COLO829 (cell line): ENCODE measurements around the gene GHRL.
"Not testable (repeated sequence)": the region's sequence is repeated elsewhere in the genome, so short reads cannot be mapped to it uniquely, and the experiment has no call there.

Source experiments
- DNase-seq: peaks from one replicate; pipeline ENCODE4 v3.0.0; 2012; ENCODE audit warnings: low spot score

The GHRL gene

GRCh38 chr3:10273702-10274305 is 18.9 kb downstream of the GHRL start:
- no peak for DNase-seq

GRCh38 chr3:10272977-10273376 is 19.8 kb downstream of the GHRL start:
- no peak for DNase-seq

GRCh38 chr3:10272476-10272875 is 20.3 kb downstream of the GHRL start:
- DNase-seq = not testable (repeated sequence)

- DNase-seq = no peak
These were observed 23.3 kb downstream of the GHRL start for GRCh38 chr3:10269443-10269842.

GRCh38 chr3:10268930-10269329 is 23.8 kb downstream of the GHRL start:
- no peak for DNase-seq

GRCh38 chr3:10268116-10268515 is 24.6 kb downstream of the GHRL start:
- no peak for DNase-seq

- DNase-seq = not testable (repeated sequence)
These were observed 25.8 kb downstream of the GHRL start for GRCh38 chr3:10266936-10267335.

- no peak for DNase-seq
These were observed 26.9 kb downstream of the GHRL start for GRCh38 chr3:10265833-10266232.

- peak; percentile 50 for DNase-seq
These were observed 28.9 kb downstream of the GHRL start for GRCh38 chr3:10263646-10264363.

GRCh38 chr3:10262027-10262426 is 30.7 kb downstream of the GHRL start:
- no peak for DNase-seq

GRCh38 chr3:10260211-10260701 is 32.5 kb downstream of the GHRL start:
- no peak for DNase-seq

GRCh38 chr3:10259798-10260197 is 32.9 kb downstream of the GHRL start:
- DNase-seq = no peak

GRCh38 chr3:10259036-10259435 is 33.7 kb downstream of the GHRL start:
- DNase-seq = no peak

- DNase-seq = no peak
These were observed 36.9 kb downstream of the GHRL start for GRCh38 chr3:10255835-10256234.

GRCh38 chr3:10253731-10254130 is 39.0 kb downstream of the GHRL start:
- no peak for DNase-seq

GRCh38 chr3:10251006-10251405 is 41.7 kb downstream of the GHRL start:
- no peak for DNase-seq

- no peak for DNase-seq
These were observed 42.9 kb downstream of the GHRL start for GRCh38 chr3:10249833-10250232.

- DNase-seq = no peak
These were observed 43.6 kb downstream of the GHRL start for GRCh38 chr3:10248984-10249748.

GRCh38 chr3:10248184-10248983 is 44.4 kb downstream of the GHRL start, which contains the start of gene TATDN2:
Gene TATDN2 (plus strand): TSS chr3:10248459. CDS start chr3:10249201, 742 bp downstream.
- peak; percentile 96 for DNase-seq

GRCh38 chr3:10247679-10248183 is 45.0 kb downstream of the GHRL start:
- no peak for DNase-seq

- no peak for DNase-seq
These were observed 47.5 kb downstream of the GHRL start for GRCh38 chr3:10245081-10245712.
